Stimulated activated CD8-positive, alpha-beta memory T cell treated with anti-CD3 and anti-CD28 coated beads, Interleukin-2, amount 100 ng/mL, for 1 hour (primary cell): ENCODE measurements around the gene ADAMTS13.

Source experiments
- DNase-seq, 2 donors: peaks; one replicate each; pipeline ENCODE4 v3.0.0-alpha.2; 2020; ENCODE audit warnings: low read depth in 2 of 2

ADAMTS13 gene

DNA sequence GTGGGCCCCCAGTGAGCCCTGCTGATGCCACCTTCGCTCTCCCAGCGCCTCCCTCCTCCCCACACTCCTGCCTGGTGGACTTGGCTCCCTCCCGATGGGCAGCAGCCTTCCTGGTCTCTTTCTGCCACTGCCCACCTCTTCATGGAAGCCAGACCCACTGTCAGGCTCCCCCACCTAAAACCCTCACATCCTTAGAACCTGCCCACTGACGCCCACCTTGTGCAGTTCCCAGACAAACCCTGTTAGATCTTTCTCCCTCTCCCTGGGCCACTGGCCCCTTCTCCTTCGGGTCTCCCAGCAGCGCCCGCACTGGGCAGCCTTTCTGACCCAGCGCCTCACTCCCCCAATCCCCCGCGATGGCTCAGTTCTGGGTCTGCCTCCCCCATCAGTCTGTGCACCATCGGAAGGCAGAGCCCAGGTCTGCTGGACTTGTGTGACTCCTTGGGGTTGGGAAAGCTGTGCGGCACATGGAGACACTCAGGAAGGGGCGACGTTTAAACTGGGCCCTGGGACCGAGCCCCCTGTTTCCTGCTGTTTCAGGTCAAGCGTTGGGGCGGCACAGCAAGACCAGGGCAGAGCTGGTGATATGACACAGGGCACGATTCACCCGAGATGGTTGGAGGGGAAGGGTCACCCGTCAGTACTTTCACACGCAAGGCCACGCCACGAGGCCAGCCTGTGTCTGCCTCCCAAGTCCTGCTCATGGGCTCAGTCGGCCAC lies 85.2 kb downstream of the ADAMTS13 start:
- DNase-seq = no peak

DNA sequence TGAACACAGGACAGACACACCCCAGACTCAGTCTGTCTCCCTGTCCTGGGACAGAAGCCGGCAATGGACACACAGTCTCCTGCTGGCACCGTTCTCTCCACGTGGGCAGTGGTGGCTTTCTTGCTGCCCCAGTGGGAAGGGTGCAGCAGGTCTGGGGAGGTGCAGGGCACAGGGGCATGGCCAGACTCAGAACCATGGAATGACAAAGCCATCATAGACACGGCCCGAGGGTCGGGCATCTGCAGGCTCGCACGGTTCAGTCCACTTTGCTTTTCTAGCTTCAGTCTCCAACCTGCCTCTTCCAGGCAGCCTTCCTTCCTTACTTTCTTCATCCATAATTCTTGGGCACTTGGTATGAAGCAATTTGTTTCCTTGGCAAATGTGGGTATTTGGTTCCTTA lies 85.9 kb downstream of the ADAMTS13 start:
- DNase-seq = no peak
